K562 (cell line): ENCODE results near the gene LGR6. TPM values are rescaled to one million over a fixed set of nuclear protein-coding genes. Genes with fewer than 3 reads are reported as not detected.

ENCODE experiments used
- ATAC-seq: fragments of 200-7000 bp; cut with Tn5 transposase; 3 replicates; pipeline ENCODE4 v1.9.1; 2020; ENCODE audit warnings: moderate library complexity
- BruUV-seq: library from RNA; stranded (reverse); fragments of 400-500 nt; replicated peaks from 2 replicates; lab custom pipeline; 2021; lab: Mats Ljungman, UMichigan
- CTCF ChIA-PET: fragments of 300-600 bp; formaldehyde crosslinking; extraction: SDS; loops from one replicate; lab custom pipeline; 2021; ENCODE audit warnings: low intra/inter-chr PET ratio; lab: Yijun Ruan, JAX
- POLR2A ChIA-PET: fragments of 300-600, 350-650 bp; sonication (Branson Sonifier 250); formaldehyde crosslinking; extraction: SDS; loops from one replicate; lab custom pipeline; 2021; ENCODE audit warnings: antibody characterized with exemption, inconsistent platforms; lab: Yijun Ruan, JAX
- DNase-seq, 4 experiments: peaks; one replicate each; pipeline versions ENCODE4 v3.0.0 to v3.0.0-alpha.2; 2011 to 2018; ENCODE audit warnings: low spot score in 3 of 4, mixed read lengths in 3 of 4; ENCODE audit errors: extremely low read depth in 1 of 4
- FAIRE-seq: peaks from 2 replicates; lab custom pipeline; 2011; peaks lifted over from hg19 to GRCh38; lab: Jason Lieb, UNC
- H2AFZ ChIP-seq: 2 replicates; pipeline ENCODE4 v1.6.0; 2011; ENCODE audit warnings: low read depth, low read length, control low read depth, inconsistent platforms
- H3K27ac ChIP-seq: fragments of 200-600 bp; 3 replicates; pipeline ENCODE4 v1.8.0; 2011; ENCODE audit warnings: low read depth, mild to moderate bottlenecking, control low read depth, inconsistent platforms, low read length, moderate library complexity, mixed read lengths; ENCODE audit errors: extremely low read depth
- H3K27me3 ChIP-seq, 2 experiments: fragments of 300-600 bp in 1 of 2; 2 replicates in 1 of 2; 3 replicates in 1 of 2; pipeline versions ENCODE4 v1.6.0 to v1.8.0; 2011; ENCODE audit warnings: inconsistent platforms in 2 of 2, low read length in 2 of 2, mild to moderate bottlenecking in 1 of 2, mixed read lengths in 1 of 2, moderate library complexity in 1 of 2; ENCODE audit not compliant: control insufficient read depth in 2 of 2, insufficient read depth in 2 of 2
- H3K36me3 ChIP-seq: fragments of 300-600 bp; 3 replicates; pipeline ENCODE4 v1.8.0; 2011; ENCODE audit warnings: mild to moderate bottlenecking, low read length, inconsistent platforms; ENCODE audit not compliant: control insufficient read depth, insufficient read depth
- H3K4me1 ChIP-seq, 2 experiments: fragments of 200-600 bp in 1 of 2; replicated peaks in 1 of 2; 2 replicates in 1 of 2; 3 replicates in 1 of 2; pipeline versions ENCODE4 v1.5.1 to v1.8.0; 2011; ENCODE audit warnings: inconsistent platforms in 2 of 2, low read length in 2 of 2, mild to moderate bottlenecking in 1 of 2, mixed read lengths in 1 of 2, moderate library complexity in 1 of 2; ENCODE audit not compliant: control insufficient read depth in 2 of 2, insufficient read depth in 2 of 2
- H3K4me2 ChIP-seq: 2 replicates; pipeline ENCODE4 v1.6.1; 2011; ENCODE audit warnings: low read length, control low read depth, inconsistent platforms, mixed read lengths; ENCODE audit not compliant: insufficient read depth
- H3K4me3 ChIP-seq: fragments of 200-600 bp; sonication (generic), shearing (Covaris generic); 2 replicates; pipeline ENCODE4 v1.5.1; 2016; ENCODE audit warnings: control low read depth, inconsistent platforms
- H3K79me2 ChIP-seq: fragments of 200-600 bp; 3 replicates; pipeline ENCODE4 v1.8.0; 2011; ENCODE audit warnings: low read length, inconsistent platforms; ENCODE audit not compliant: control insufficient read depth, insufficient read depth
- H3K9ac ChIP-seq, 2 experiments: 2 replicates each; pipeline versions ENCODE4 v1.6.0 to v1.6.1; 2011; ENCODE audit warnings: low read depth in 2 of 2, low read length in 2 of 2, control low read depth in 1 of 2, inconsistent platforms in 1 of 2, mild to moderate bottlenecking in 1 of 2, mixed read lengths in 1 of 2; ENCODE audit not compliant: insufficient read depth in 1 of 2
- H3K9me1 ChIP-seq: one replicate; pipeline ENCODE4 v1.6.0; 2011; ENCODE audit warnings: inconsistent platforms, mild to moderate bottlenecking, low read length, moderate library complexity; ENCODE audit not compliant: control insufficient read depth, insufficient read depth
- H3K9me3 ChIP-seq: replicated peaks from 2 replicates; pipeline ENCODE4 v1.5.1; 2011; ENCODE audit warnings: low read depth, low read length, inconsistent platforms; ENCODE audit not compliant: control insufficient read depth, insufficient read depth
- H4K20me1 ChIP-seq: replicated peaks from 2 replicates; pipeline ENCODE4 v1.6.1; 2011; ENCODE audit warnings: low read length, inconsistent platforms, mixed read lengths; ENCODE audit not compliant: control insufficient read depth, insufficient read depth
- ARHGAP35 ChIP-seq: fragments of 450-650 bp; IDR thresholded peaks from 2 replicates; pipeline ENCODE4 v1.6.1; 2018; ENCODE audit not compliant: partially characterized antibody
- FOXA3 ChIP-seq, 2 experiments: fragments of 450-650 bp in 1 of 2; sonication (generic) in 1 of 2; formaldehyde crosslinking; IDR thresholded peaks in 1 of 2; conservative IDR thresholded peaks in 1 of 2; 2 replicates each; pipeline versions ENCODE4 v1.4.0 to v1.8.0; 2020 to 2022; ENCODE audit warnings: mild to moderate bottlenecking in 2 of 2, missing genetic modification reagents in 1 of 2
- HMG20B ChIP-seq: fragments of 250-450 bp; sonication (Bioruptor Pico); IDR thresholded peaks from 2 replicates; pipeline ENCODE4 v1.5.0; 2021; ENCODE audit warnings: mild to moderate bottlenecking
- JUN ChIP-seq, 2 experiments: sonication (generic) in 1 of 2; formaldehyde crosslinking in 1 of 2; IDR thresholded peaks; 2 replicates each; pipeline versions ENCODE4 v1.6.1 to v1.8.0; 2012 to 2022; ENCODE audit warnings: borderline replicate concordance in 2 of 2, mild to moderate bottlenecking in 2 of 2, improper control_type of control experiment in 1 of 2, low read depth in 1 of 2, low read length in 1 of 2, missing genetic modification reagents in 1 of 2
- MAX ChIP-seq: sonication (generic); formaldehyde crosslinking; IDR thresholded peaks from 2 replicates; pipeline ENCODE4 v1.9.0; 2022; ENCODE audit warnings: mild to moderate bottlenecking, missing genetic modification reagents
- RB1 ChIP-seq: fragments of 450-650 bp; IDR thresholded peaks from 2 replicates; pipeline ENCODE4 v1.6.1; 2017; ENCODE audit warnings: low read depth, mild to moderate bottlenecking
- RFX1 ChIP-seq: fragments of 450-650 bp; IDR thresholded peaks from 2 replicates; pipeline ENCODE4 v1.6.1; 2016; ENCODE audit warnings: mild to moderate bottlenecking, moderate library complexity
- ZFP36 ChIP-seq: fragments of 150-350 bp; IDR thresholded peaks from 2 replicates; pipeline ENCODE4 v1.6.1; 2018; ENCODE audit warnings: low read length, low read depth; ENCODE audit not compliant: partially characterized antibody
- WGBS: fragments of 100-300 bp; shearing (Covaris generic); methylation state at CpG from one replicate; pipeline ENCODE4 v1.1.6; 2016; ENCODE audit warnings: low coverage, mixed read lengths; ENCODE audit not compliant: insufficient coverage; ENCODE audit errors: missing lambda C conversion rate; 5-methylcytosine and 5-hydroxymethylcytosine counted together
- in situ Hi-C: fragments of 300-500 bp; cut with MboI; formaldehyde crosslinking; loops from 4 replicates; pipeline ENCODE4 v1.15.0; 2018; ENCODE audit warnings: inconsistent platforms, mixed read lengths
- intact Hi-C: fragments of 100-400 bp; cut with micrococcal nuclease; formaldehyde crosslinking; loops from 2 replicates; pipeline ENCODE4 v1.14.2; 2022
- polyA plus RNA-seq, 8 experiments: library from polyadenylated mRNA; depleted of rRNA in 4 of 8; stranded (reverse) in 5 of 8; unstranded in 3 of 8; fragments of >200 nt; fragmentation: Nextera tagmentation in 2 of 8; fragmentation: Illumina TruSeq in 1 of 8; extraction: Ambion mirVana in 2 of 8; extraction: Trizol in 1 of 8; gene quantifications; 2 replicates each; pipeline versions ENCODE4 v1.2.1 to v1.2.3, GENCODE V29; 2011 to 2014; ENCODE audit warnings: inconsistent platforms in 1 of 8, missing spikeins in 1 of 8
- total RNA-seq, 7 experiments: library from RNA; depleted of rRNA in 6 of 7; stranded (reverse); fragments of >200 nt in 6 of 7; fragmentation: Illumina TruSeq in 2 of 7; extraction: Trizol in 2 of 7; gene quantifications; 2 replicates each; pipeline versions ENCODE4 v1.2.1 to v1.2.3, GENCODE V29; 2011 to 2021; ENCODE audit warnings: low replicate concordance in 1 of 7
- TF ChIP-seq, protein P1 (sequence below): sonication (generic); formaldehyde crosslinking; IDR thresholded peaks from 2 replicates; pipeline ENCODE4 v1.8.1; 2022; ENCODE audit warnings: missing genetic modification reagents
- TF ChIP-seq, protein P2 (sequence below), 3 experiments: IDR thresholded peaks in 2 of 3; conservative IDR thresholded peaks in 1 of 3; 2 replicates each; pipeline ENCODE4 v1.5.1; 2011 to 2012; ENCODE audit warnings: low read length in 3 of 3, mild to moderate bottlenecking in 3 of 3, control low read depth in 2 of 3, improper control_type of control experiment in 1 of 3, inconsistent platforms in 1 of 3, low read depth in 1 of 3, mixed read lengths in 1 of 3, moderate library complexity in 1 of 3; ENCODE audit not compliant: insufficient read depth in 2 of 3

LGR6 gene
- total and polyA plus RNA-seq, 9 of the 15 experiments (the other 6 are each of a cell fraction or from before 2014, with no cell fraction given) = 0.01 to 0.54 (median 0.17) TPM; not detected in 1

DNA sequence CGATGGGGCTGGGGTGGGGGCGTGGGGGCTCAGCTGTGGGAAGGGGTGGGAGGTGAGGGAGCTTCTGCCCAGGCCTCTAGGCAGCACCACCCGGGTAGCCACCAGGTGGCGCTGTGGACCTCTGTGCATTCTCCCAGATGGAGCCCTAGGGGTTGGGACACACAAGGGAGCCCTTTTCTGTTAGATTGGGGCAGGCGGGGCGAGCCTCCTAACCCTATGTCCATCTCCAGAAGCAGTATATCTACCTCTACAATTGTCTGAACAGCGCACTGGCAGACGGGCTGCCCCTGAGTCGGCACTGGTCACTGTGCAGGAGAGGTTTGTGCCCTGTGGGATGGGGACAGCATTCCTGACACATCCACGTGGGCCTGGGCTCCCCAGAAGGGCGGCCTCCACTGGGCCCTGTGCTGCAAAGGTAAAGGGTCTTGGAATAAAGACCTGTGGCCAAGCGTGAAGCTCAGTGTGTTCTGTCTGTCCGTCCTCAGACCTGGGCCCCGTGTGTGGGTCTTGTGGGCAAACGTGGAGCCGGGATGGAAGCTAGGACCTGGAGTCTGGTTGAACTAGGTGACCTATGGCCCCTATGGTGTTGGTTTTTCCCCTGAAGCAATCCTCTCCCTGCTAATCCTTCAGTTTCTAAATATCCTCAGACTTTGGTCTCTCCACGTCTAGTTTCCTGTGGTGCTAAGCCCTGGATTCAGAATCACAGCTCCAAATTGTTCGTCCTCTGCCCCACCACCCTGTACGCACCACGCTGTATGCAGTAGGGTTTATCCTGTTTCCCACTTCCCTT lies 4.4 kb upstream of the LGR6 start (continued):
- TF ChIP-seq, protein P1, sequence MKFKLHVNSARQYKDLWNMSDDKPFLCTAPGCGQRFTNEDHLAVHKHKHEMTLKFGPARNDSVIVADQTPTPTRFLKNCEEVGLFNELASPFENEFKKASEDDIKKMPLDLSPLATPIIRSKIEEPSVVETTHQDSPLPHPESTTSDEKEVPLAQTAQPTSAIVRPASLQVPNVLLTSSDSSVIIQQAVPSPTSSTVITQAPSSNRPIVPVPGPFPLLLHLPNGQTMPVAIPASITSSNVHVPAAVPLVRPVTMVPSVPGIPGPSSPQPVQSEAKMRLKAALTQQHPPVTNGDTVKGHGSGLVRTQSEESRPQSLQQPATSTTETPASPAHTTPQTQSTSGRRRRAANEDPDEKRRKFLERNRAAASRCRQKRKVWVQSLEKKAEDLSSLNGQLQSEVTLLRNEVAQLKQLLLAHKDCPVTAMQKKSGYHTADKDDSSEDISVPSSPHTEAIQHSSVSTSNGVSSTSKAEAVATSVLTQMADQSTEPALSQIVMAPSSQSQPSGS = no peak
- TF ChIP-seq HMG20B (CRISPR knock-in tag) = no peak
- TF ChIP-seq RB1 = peak; percentile 44; the same call in 1 of the 2 replicates
- no peak for TF ChIP-seq ARHGAP35

DNA sequence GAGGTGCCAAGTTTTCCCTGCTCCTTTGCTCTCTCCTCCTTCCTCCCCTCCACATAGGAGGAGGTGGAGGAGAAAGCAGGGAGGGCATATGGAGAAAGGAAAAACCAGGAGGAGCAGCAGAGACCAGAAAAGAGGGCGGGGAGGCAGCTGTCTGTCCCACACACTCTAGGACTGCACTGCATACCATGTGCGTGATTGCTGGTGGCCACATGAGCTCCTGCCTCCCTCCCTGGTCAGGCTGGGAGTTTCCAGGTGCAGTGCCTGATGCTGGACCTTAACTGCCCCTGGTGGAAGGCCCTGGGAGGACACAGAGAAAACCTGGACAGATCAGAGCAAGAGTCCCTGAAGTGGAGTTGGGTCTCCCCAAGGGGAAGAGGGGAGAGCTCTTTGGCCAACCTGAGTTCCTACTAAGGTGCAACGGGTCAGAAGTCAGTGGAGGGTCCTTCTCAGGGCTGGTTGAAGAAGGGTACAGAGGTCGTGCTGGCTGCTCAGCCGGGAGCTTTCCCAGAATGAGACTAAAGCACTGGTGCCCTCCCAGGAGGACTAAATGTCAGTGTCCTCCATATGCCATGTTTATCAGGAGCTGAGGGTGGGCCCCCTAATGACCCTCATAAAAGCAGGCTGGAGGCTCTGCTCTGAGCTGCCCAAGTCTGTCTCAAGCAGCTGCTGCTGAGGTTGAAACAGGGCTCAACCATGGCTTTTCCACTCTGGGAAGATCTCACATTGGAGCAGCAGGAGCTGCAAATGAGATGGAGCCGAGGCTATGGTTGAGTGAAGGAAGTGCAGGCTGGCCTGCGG lies 3.5 kb upstream of the LGR6 start:
- Histone ChIP-seq H3K4me3 (no peak overlapping the region), H3K4me1 (peaks cover 2 to 25% of the 10 kb centered on the region in 2 experiments; a peak in 4 of 5 replicates), H3K79me2 (no peaks in the 10 kb centered on the region), H3K9me3 (no peaks in the 10 kb centered on the region), H3K27me3 (peaks cover 8 to 20% of the 10 kb centered on the region in 2 experiments; a peak in 4 of 5 replicates)
- CTCF ChIA-PET = interaction anchor here (1.8 kb wide), 1 partner anchor 125 kb away, joined by 16 read pairs; no protein-coding TSS in a partner anchor
- POLR2A ChIA-PET = interaction anchor here (0.9 to 1.6 kb wide), 4 partner anchors 9 to 530 kb away, joined by 3 to 5 read pairs (median 4); no protein-coding TSS in a partner anchor
- in situ Hi-C loops (no loop called here), intact Hi-C loops (loop anchor here (2.0 kb wide), 1 partner anchor 529 kb away; no protein-coding TSS in a partner anchor)
- 29% methylated on average over 7 of the region's 7 CpGs for WGBS
- TF ChIP-seq JUN (IDR thresholded peaks at IDR 0.05; ENCODE audit: borderline replicate concordance, low read depth, low read length) (no peak), JUN (CRISPR knock-in tag; IDR thresholded peaks at IDR 0.05; ENCODE audit: borderline replicate concordance) (no peak), ZFP36 (peak; percentile 52), FOXA3 (CRISPR knock-in tag; conservative IDR thresholded peaks at IDR 0.05 in 1 of 2, IDR thresholded peaks at IDR 0.05 in 1 of 2) (peak in 1 of 2 experiments; percentile 44; a peak in 1 of 4 replicates), RFX1 (no peak), MAX (CRISPR knock-in tag) (peak; percentile 39; the same call in 1 of the 2 replicates)
- TF ChIP-seq, protein P2, sequence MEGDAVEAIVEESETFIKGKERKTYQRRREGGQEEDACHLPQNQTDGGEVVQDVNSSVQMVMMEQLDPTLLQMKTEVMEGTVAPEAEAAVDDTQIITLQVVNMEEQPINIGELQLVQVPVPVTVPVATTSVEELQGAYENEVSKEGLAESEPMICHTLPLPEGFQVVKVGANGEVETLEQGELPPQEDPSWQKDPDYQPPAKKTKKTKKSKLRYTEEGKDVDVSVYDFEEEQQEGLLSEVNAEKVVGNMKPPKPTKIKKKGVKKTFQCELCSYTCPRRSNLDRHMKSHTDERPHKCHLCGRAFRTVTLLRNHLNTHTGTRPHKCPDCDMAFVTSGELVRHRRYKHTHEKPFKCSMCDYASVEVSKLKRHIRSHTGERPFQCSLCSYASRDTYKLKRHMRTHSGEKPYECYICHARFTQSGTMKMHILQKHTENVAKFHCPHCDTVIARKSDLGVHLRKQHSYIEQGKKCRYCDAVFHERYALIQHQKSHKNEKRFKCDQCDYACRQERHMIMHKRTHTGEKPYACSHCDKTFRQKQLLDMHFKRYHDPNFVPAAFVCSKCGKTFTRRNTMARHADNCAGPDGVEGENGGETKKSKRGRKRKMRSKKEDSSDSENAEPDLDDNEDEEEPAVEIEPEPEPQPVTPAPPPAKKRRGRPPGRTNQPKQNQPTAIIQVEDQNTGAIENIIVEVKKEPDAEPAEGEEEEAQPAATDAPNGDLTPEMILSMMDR (IDR thresholded peaks at IDR 0.05 in 2 of 3, conservative IDR thresholded peaks at IDR 0.05 in 1 of 3; ENCODE audit: insufficient read depth in 2 of 3, low read depth in 1 of 3, low read length in 3 of 3) = peak; percentile 39 to 48 (median 42); a peak in 4 of 6 replicates
- TF ChIP-seq, protein P1 = no peak
- TF ChIP-seq, all 486 proteins: peak for 4
- peak; percentile 76 for FAIRE-seq
- Histone ChIP-seq H3K9me1 (peaks cover 3% of the 10 kb centered on the region), H3K9ac (no peak overlapping the region), H2AFZ (no peak overlapping the region), H3K36me3 (no peaks in the 10 kb centered on the region), H4K20me1 (peaks cover 11% of the 10 kb centered on the region; the same call in 1 of the 2 replicates), H3K27ac (no peak overlapping the region), H3K4me2 (no peak overlapping the region)
- no TSS peak for BruUV-seq
- DNase-seq = peak in 1 of 4 experiments; percentile 57
- peak; percentile 74 for ATAC-seq
